ENCODE results near the gene RPL38. TPM values are rescaled to one million over a fixed set of nuclear protein-coding genes. Genes with fewer than 3 reads are reported as not detected.

RPL38 gene
- total RNA-seq (1,000 to 10,000 TPM; 2,061 to 2,154 TPM), polyA plus RNA-seq (1,000 to 10,000 TPM; 2,282 to 2,688 (median 2,624) TPM), total RNA-seq (530 to 953 (median 669) reads per million in 6 experiments)

- Mint-ChIP-seq H3K9me3 (no peaks in the 10 kb centered on the region), H3K4me3 (peak within 1 kb of the TSS; percentile 94 to 100 (median 98)), H3K36me3 (peaks cover 4 to 48% (median 8%) of the 10 kb centered on the region in 3 donors), H3K4me1 (peaks cover 17 to 50% (median 44%) of the 10 kb centered on the region in 4 donors), H3K27me3 (peaks cover 4 to 37% (median 12%) of the 10 kb centered on the region in 5 donors), H3K27ac (peak within 1 kb of the TSS; percentile 93 to 100 (median 97))
- DNase-seq (peak; percentile 87 to 97 (median 94)), ATAC-seq (peak; percentile 86 to 91)
- POLR2A ChIA-PET, result interaction anchor here (0.6 to 2.7 kb wide), 5 partner anchors 9 to 197 kb away, joined by 3 to 13 read pairs (median 3); partner anchors contain the start of gene TTYH2
These were observed at the start of gene RPL38 for GRCh38 chr17:74203439-74204240. RPL38 (plus strand) TSS chr17:74203678; CDS start chr17:74203956, 278 bp downstream.

DNA sequence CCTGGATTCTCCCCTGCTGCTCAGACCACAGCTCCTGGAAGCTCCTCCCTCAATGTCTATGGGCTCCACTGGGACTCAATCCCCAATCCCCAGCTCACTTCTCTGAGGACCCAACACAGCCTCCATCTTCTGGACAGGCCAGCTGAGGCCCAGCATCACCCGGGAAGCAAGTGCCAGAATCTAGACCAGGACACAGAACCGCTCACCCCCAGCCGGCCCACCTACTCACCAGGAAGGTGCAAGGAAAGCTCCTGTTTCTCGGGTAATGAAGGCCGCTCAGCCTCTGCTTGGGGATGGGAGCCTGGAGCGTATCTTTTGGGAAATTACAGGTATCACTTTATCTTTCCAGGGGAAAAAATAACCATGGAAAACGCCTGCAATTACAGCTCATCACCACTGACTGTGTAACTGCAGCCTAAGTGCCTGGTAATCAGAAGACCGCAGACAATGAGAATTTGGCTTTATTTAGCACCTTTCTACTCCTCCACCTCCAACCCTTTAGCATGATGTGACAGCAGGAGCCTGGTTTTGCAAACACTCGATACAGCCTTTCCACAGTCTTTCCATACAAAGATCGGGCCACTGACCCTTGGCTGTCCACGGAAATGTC is 49.6 kb upstream of the RPL38 start:
- H3K36me3 Mint-ChIP-seq, result no peaks in the 10 kb centered on the region
- H3K27me3 Mint-ChIP-seq, result peaks cover 10 to 65% (median 36%) of the 10 kb centered on the region in 5 donors
- peaks cover 0 to 2% (median 0%) of the 10 kb centered on the region in 4 donors for H3K4me1 Mint-ChIP-seq
- DNase-seq (peak in 1 of 10 donors; percentile 11), ATAC-seq (no peak)
- peak overlapping the region in 1 of 10 donors; percentile 43 for H3K27ac Mint-ChIP-seq
- POLR2A ChIA-PET, result no interaction called here
- H3K4me3 Mint-ChIP-seq, result no peak overlapping the region
- H3K9me3 Mint-ChIP-seq, result no peaks in the 10 kb centered on the region

GRCh38 chr17:74156878-74157277 is 46.6 kb upstream of the RPL38 start:
- Mint-ChIP-seq H3K36me3 (no peaks in the 10 kb centered on the region), H3K27me3 (peaks cover 12 to 42% (median 31%) of the 10 kb centered on the region in 5 donors), H3K4me3 (no peak overlapping the region), H3K27ac (peak overlapping the region in 1 of 10 donors; percentile 72), H3K4me1 (peaks cover 0 to 2% (median 0%) of the 10 kb centered on the region in 4 donors), H3K9me3 (no peaks in the 10 kb centered on the region)
- DNase-seq (no peak), ATAC-seq (no peak)
- POLR2A ChIA-PET, result no interaction called here

GRCh38 chr17:74157366-74157765 is 46.1 kb upstream of the RPL38 start:
- peaks cover 12 to 42% (median 31%) of the 10 kb centered on the region in 5 donors for H3K27me3 Mint-ChIP-seq
- H3K27ac Mint-ChIP-seq, result no peak overlapping the region
- H3K4me3 Mint-ChIP-seq, result no peak overlapping the region
- H3K4me1 Mint-ChIP-seq, result peaks cover 0 to 2% (median 0%) of the 10 kb centered on the region in 4 donors
- ATAC-seq, result no peak
- no peaks in the 10 kb centered on the region for H3K9me3 Mint-ChIP-seq
- no peaks in the 10 kb centered on the region for H3K36me3 Mint-ChIP-seq
- POLR2A ChIA-PET, result no interaction called here
- no peak for DNase-seq

GRCh38 chr17:74158761-74159160 is 44.7 kb upstream of the RPL38 start:
- Mint-ChIP-seq H3K36me3 (no peaks in the 10 kb centered on the region), H3K27me3 (peaks cover 12 to 44% (median 31%) of the 10 kb centered on the region in 5 donors), H3K4me1 (peaks cover 0 to 2% (median 0%) of the 10 kb centered on the region in 4 donors), H3K4me3 (no peak overlapping the region), H3K27ac (no peak overlapping the region), H3K9me3 (no peaks in the 10 kb centered on the region)
- DNase-seq, result no peak
- POLR2A ChIA-PET, result no interaction called here
- no peak for ATAC-seq

GRCh38 chr17:74159226-74159840 is 44.1 kb upstream of the RPL38 start:
- H3K27ac Mint-ChIP-seq, result no peak overlapping the region
- no peak overlapping the region for H3K4me3 Mint-ChIP-seq
- H3K9me3 Mint-ChIP-seq, result no peaks in the 10 kb centered on the region
- peak in 1 of 10 donors; percentile 12 for DNase-seq
- POLR2A ChIA-PET, result no interaction called here
- peaks cover 0 to 2% (median 0%) of the 10 kb centered on the region in 4 donors for H3K4me1 Mint-ChIP-seq
- no peak for ATAC-seq
- peaks cover 12 to 44% (median 28%) of the 10 kb centered on the region in 5 donors for H3K27me3 Mint-ChIP-seq
- H3K36me3 Mint-ChIP-seq, result no peaks in the 10 kb centered on the region

DNA sequence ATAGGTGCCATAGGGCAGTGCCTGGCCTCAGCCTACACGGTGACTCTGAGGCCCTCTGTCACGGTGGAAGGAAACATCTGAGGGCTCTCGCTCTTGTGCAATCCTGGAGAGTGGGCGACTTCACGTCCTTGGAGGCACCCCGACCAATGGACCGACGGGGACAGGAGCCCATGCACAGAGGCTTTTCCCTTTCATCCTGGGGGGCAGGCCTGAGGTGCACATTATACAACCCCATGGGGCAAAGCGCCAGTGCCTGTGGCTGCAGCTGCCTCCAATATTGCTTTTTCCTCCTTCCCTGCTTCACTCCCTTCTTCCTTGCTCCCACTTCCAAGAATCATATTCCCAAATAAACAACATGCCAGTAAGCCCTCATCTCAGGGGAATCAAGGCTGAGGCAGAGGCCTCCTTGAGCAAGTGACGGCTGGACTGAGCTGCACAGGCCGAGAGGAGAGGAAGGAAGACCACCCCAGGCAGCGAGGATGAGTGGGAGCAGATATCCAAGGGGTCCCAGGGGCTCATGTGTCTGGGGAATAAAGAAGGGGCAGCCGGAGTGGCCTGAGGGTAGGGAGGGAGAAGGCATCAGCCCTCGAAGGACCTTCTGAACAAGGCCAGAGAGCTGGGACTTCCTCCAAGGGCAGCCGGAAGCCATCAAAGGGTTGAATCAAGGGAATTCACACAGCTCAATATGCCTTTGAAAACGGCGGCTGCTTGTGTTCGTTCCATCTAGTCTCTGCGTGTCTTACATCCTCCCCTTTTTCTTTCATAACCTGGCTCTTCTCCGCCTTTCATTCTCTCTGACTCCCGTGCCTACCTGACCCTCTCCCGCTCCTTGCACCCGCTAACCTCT is 42.6 kb upstream of the RPL38 start:
- Mint-ChIP-seq H3K4me3 (no peak overlapping the region), H3K4me1 (peaks cover 0 to 2% (median 0%) of the 10 kb centered on the region in 4 donors), H3K27me3 (peaks cover 12 to 37% (median 15%) of the 10 kb centered on the region in 5 donors), H3K36me3 (no peaks in the 10 kb centered on the region), H3K27ac (no peak overlapping the region), H3K9me3 (no peaks in the 10 kb centered on the region)
- POLR2A ChIA-PET, result no interaction called here
- DNase-seq, result no peak
- ATAC-seq, result no peak

GRCh38 chr17:74161503-74161875 is 42.0 kb upstream of the RPL38 start:
- Mint-ChIP-seq H3K27ac (no peak overlapping the region), H3K9me3 (no peaks in the 10 kb centered on the region), H3K27me3 (peaks cover 12 to 39% (median 17%) of the 10 kb centered on the region in 5 donors), H3K4me3 (no peak overlapping the region), H3K36me3 (no peaks in the 10 kb centered on the region), H3K4me1 (peaks cover 0 to 2% (median 0%) of the 10 kb centered on the region in 4 donors)
- ATAC-seq (no peak), DNase-seq (no peak)
- POLR2A ChIA-PET, result no interaction called here

- Mint-ChIP-seq H3K9me3 (no peaks in the 10 kb centered on the region), H3K36me3 (no peaks in the 10 kb centered on the region), H3K4me3 (no peak overlapping the region), H3K27ac (no peak overlapping the region), H3K27me3 (peaks cover 12 to 33% (median 26%) of the 10 kb centered on the region in 5 donors), H3K4me1 (no peaks in the 10 kb centered on the region)
- ATAC-seq (no peak), DNase-seq (no peak)
- POLR2A ChIA-PET, result no interaction called here
These were observed 40.1 kb upstream of the RPL38 start for GRCh38 chr17:74163271-74163821.

- Mint-ChIP-seq H3K4me1 (no peaks in the 10 kb centered on the region), H3K9me3 (no peaks in the 10 kb centered on the region), H3K27ac (no peak overlapping the region), H3K36me3 (no peaks in the 10 kb centered on the region), H3K27me3 (peaks cover 9 to 29% (median 24%) of the 10 kb centered on the region in 5 donors), H3K4me3 (no peak overlapping the region)
- POLR2A ChIA-PET, result no interaction called here
- DNase-seq (no peak), ATAC-seq (no peak)
These were observed 39.6 kb upstream of the RPL38 start for GRCh38 chr17:74163836-74164235.

DNA sequence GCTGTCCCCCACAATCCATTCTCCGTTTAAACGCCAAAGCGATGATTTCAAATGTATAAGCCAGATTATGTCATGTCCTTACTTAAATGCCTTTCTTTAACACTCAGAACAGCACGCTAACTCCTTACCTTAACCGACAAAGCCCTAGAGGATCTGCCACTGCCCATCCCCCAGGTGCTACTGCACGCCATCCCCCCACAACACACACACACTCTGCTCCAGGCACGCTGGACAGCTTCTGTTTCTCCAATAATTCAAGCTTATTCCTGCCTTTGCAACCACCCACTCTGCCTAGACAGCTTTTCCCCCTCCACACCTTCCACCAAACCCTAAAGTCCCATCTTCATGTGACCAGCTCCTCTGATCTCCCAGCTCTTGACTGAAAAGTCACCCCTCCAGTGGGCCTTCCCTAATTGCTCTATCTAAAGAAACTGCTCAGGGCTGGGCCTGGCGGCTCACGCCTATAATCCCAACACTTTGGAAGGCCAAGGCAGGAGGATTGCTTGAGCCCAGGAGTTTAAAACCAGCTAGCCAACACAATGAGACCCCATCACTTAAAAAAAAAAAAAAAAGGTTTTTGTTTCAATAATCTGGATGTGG is 38.9 kb upstream of the RPL38 start:
- H3K27me3 Mint-ChIP-seq, result peaks cover 9 to 30% (median 23%) of the 10 kb centered on the region in 5 donors
- no peak for ATAC-seq
- H3K36me3 Mint-ChIP-seq, result no peaks in the 10 kb centered on the region
- POLR2A ChIA-PET, result no interaction called here
- no peaks in the 10 kb centered on the region for H3K9me3 Mint-ChIP-seq
- no peak for DNase-seq
- no peak overlapping the region for H3K4me3 Mint-ChIP-seq
- no peaks in the 10 kb centered on the region for H3K4me1 Mint-ChIP-seq
- no peak overlapping the region for H3K27ac Mint-ChIP-seq

Data from naive thymus-derived CD8-positive, alpha-beta T cell (primary cell).